COR-L47 (cell line): ENCODE results near the gene PAX9.

Experiments
- DNase-seq: peaks from one replicate; lab custom pipeline; 2025; lab: John Stamatoyannopoulos, UW

The PAX9 gene

DNA sequence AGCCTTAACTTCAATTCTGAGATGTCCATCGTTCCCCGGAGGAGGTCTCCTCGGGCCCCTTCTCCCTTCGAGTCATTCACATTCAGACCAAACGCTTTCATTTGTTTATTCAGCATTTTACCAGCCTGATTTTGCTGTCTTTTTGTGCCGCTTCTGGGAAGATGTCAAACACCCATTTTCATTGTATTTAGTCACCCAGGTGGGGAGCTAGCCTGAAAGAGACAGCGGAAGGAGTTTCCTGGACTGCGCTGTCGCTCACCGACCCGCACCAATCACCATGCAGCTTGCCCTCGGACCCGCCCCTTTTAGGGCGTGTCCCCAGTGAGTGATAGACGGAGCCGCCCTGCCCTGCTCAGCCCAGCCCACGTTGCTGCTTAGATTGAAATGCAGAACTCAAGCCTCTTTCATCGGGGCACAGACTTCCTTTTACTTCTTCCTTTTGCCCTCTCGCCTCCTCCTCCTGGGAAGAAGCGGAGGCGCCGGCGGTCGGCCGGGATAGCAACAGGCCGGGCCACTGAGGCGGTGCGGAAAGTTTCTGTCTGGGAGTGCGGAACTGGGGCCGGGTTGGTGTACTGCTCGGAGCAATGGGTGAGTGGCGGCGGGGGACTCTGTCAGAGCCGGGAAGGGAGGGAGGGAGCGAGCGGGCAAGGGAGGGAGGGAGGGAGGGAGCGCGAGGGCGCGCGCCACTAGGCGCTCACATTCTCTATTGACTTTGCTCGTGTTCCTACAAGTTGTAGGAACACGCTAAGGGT lies at the start of gene PAX9:
TSS of gene PAX9 (plus strand) at position 355 of the 752 bp plus-strand sequence. CDS start at position 585, 230 bp downstream.
- DNase-seq = peak; percentile 91

DNA sequence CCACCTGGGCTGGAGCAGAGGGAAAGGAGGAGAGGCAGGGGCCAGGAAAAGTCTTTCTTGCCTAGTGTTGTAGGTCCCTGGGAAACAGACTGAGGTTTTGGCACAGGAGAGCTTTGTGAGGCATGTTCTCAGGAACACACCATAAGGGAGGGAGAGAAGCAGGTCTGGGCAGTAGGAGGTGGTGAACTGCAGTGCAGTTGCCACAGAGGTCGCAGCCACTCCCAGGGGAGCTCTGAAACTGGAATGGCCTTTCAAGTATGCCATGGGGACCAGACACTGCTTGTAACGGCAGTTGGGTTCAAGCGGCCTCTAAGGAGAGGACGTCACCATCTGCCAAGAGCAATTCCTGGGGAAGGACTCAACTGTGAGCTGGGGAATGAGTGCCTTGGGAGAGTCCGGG lies 43.8 kb upstream of the PAX9 start:
- DNase-seq = no peak

DNA sequence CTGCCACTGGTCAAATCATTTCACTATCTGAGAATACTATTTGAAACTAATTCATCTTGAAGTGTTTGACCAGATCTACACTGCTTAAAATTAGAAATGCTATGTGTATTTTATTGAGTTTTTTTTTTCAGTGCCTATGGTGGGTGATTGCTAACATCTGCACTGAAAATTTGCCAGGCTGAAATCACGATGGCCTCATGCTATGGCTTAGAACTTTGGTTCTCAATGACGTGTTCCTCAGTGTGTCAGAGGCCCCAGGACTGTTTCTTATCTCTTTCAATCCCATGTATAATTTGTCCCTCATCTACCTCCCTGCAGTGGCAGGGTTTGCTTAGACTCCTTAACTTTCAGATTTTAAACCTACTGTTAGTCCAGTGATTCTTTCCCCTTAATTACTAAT lies 43.0 kb upstream of the PAX9 start:
- no peak for DNase-seq

DNA sequence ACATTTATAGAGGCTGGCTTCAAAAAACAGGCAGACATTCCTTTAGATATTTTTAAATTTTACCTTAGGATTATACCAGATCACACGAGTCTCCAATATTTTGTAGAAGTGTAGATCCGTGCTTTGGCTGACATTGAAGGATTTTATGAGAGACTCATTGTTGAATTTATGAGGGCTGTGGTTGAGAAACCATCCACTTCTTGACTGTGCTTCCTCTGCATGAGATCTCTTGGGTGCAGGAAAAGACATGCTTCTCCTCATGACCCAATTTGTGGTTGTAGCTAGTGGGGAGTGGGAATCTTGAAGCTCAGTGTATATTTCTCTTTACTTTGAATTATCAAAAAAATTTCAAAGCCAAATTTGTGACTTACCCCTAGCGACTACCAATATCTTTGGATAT lies 42.5 kb upstream of the PAX9 start:
- no peak for DNase-seq

DNA sequence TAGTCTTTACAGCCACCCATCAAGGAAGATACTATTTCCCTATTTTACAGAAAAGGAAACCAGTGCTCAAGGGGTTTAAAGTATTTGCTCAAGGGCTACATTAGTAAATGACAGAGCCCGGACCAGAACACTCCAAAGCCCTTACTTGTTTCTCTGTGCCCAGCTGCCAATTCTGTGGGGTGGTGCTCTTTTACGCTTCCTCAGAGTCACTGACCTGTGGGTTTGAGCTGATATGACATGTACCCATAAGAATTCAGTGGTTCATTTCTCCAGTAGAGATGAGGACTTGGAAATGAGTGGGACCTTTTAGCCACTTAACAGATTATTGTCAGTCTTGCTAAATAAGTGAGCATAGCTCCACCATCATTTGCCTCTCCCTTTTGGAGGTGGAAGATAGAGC lies 41.8 kb upstream of the PAX9 start:
- no peak for DNase-seq

DNA sequence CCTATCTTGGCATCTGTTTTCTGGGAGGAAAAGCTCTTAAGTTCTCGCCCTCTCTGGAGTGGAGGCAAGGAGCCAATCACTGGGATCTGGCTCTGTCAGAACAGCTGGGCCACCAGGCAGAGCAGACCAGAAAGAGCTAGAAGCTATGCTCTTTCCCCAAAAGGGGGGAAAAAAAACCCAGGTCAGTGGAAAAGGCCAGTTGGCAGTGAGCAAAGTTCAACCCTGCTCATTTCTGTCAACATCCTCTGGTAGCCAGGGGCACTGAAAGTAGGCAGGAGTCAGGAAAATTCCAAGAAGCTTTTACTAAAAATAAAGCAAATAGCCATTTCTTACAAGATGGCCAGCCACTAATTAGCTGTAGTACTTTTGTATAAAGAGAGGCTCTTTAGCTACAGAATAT lies 36.6 kb upstream of the PAX9 start:
- no peak for DNase-seq

DNA sequence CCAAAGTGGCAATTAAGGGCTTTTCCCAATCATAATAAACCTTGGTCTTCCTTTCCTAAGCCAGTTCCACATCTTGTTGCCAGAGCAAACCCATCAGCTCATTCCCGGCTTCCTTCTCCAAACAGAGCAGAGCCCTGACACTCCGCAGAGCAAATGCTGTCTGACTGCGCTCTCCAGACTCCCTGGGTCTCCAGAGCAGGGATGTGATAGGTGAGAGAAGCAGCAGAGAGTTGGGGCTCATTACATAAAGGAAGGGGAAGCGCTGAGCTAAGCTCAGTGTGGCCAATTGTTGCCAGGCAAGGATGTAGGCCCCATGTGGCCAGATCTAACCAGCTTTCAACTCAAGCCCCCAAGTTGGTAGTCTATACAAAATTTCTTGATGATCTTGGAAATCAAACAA lies 36.2 kb upstream of the PAX9 start:
- DNase-seq = no peak

DNA sequence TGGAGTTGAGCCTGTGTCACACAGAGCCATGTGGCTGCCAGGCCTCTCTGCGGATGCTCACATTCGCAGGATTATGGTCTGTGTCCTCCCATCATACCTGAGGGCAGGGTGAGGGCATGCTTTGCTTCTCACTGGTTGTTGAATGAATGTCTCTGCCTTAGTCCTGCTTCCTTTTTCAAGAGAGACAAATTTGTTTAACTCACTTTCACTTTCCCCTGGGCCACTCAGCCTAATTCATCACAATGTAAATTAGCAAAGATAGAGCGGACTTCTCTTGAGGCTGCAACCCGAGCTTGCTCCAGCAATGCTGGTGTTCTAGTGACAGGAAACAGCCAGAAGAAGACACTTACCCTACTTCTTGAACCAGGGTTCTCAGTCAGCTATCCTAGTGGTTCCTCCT lies 35.5 kb upstream of the PAX9 start:
- DNase-seq = no peak

DNA sequence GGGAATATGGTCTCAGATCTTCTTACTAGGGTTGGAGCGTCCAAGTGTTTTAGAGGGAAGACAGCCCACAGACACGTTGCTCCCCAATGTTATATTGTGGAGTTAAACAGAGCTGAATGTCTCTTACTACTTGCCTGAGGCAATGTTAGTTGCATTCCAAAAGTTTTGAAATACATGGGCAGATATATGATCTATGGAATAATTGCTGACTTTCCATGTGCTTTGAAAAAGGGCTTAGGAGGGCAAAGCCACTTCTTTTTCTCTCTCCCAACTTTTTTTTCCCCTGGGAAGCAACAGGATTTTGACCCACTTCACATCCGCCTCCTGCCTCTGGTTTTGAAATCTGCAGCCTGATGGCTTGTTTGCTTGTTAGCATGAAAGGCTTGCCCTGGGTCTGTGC lies 33.7 kb upstream of the PAX9 start:
- no peak for DNase-seq

DNA sequence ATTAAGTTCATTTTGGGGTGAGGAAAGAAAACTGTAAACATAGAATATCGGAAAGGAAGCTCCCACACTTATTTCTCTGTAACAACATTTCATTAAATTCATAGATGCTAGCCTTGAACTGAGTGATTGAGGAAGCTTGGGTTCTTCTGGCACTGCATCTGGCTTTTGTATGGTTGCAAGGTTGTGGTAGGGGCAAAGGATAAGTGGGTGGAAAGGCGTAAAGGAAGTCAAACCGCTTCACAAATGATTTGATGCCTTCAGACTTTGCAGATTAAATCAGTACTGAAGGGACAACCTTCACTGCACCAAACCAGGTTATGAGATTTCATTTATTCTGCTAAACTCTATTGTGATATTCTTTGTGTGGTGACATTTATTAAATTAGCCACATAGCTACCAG lies 28.1 kb upstream of the PAX9 start:
- no peak for DNase-seq

DNA sequence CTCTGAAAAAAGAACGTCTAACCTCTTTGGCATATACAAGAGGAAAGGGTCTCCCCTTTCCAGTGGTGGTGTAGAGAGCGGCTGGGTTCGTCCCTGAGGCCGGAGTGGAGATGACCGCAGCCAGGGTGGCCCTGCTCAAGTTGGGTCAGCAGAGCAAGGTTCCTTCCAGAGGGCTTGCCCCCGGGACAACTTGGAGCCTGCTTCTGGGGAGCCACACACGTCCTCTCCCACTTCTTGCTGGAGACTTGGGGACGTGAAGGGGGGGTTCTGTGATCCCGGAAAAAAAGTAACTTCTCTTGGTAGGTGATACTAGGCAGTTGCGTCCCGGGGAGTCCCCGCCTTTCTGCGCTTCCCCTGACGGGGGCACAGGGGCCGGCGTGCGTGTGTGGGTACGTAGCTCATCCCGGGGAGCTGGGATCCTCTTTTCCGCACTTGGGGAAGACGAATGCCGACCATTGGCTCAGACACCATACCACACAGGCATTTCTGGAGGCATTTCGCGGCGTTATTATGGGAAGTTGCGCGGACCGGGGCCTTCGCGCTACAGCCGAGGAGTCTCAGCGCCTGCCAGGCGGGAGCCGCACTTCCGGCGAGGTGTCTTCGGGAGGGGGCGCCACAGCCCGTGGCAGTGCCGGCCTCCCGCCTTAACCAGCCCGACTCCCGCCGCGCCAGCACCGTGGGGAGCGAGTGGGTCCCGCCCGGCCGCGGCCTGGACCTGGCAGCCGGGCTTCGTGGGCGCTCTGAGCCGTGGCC lies 14.8 kb upstream of the PAX9 start:
- DNase-seq = peak; percentile 53

DNA sequence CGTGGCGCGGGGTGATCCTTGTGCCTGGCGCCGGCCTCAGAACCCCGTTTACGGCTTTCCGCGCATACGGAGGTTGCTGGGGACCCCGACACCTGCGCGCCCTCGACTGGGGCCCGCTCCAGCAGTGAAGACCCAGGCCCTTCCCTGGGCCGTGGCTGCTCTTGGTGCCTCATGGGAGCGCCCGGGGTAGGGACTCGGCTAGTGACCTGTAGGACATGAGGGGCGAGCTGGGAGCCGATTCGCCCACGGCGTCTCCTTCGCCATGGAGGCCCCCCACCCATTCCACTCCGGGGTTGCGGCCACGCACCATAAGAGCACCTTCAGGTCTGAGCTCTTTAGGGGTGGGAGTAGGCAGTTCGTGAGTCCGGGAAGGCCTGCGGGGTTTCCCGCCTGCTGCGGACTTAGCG lies 14.2 kb upstream of the PAX9 start:
- no peak for DNase-seq

DNA sequence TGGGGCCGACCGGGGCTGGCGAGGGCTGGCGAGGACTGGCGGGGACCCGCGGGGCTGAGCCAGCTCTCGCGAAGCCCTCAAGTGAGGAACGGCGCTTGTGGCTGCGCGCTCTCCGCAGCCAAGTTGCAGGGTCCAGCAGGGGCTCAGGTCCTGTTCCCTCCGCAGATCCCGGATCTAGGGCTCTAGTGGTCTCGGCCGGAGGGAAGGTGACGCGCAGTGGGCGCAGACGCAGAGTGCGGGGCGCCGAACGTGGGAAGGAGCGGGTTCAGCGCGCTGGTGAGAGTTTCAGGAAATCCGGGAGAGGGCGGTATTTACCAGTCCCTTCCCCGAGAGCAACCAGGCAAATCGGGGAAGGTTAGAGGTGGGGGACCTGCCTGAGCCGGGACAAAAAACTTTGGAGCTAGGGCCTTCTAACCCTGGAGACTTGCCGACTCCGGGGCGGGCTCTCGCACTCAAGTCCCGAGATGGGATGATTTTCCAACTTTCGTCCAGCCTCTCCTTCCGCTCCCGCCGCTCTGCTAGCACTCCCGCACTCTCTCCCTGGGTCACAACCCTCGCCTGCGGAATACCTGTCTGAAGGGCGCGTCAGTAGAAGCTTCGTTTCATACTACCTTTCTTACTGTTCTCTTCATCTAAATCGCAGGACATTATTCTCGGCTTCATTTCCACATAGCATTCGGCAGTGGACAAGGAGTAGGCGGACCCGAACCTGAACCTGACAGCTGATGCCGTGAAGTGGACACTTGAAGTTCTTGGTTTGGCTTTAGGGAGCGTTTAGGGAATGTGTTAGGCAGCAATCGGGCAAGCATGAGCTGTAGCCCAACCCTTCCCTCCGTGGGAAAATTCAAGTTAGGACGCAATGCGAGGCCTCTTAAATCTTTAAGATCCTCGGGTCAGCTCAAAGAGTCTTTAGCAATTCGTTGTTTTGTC lies 13.6 kb upstream of the PAX9 start:
- peak; percentile 57 for DNase-seq

DNA sequence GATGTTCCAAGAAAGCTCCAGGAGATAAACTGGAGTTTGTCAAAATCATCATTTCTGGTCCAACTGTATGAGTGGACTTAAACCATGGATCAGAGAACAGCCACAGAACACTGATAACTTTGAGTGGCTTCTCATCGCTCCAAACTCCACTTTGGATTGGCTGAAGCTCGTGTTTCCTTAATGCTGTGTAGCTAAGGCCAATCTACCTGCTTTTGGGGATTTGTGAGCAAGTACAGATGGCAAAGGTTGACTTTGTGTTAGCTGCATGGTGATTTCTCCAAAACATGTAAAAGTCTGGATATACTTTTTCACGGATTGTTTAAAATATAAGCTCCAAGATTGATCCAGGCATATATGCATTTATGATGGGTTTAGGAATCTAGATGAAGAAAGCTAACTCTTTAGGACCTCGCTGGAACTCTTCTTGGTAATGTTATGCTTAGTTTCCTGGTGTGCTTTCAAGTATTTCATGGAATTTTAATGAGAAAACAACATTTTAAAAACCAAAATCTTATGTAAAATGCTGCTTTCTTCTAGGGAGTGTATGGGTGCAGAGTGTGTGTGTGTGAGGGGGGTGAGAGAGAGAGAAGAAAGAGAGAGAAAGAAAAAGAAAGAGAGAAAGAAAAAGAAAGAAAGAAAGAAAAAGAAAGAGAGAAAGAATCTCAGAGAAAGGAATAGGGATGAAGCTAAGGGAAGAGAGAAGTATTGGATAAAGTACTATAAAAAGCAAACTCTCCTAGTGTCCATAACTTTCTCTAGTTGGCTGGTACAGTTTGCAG lies 11.6 kb upstream of the PAX9 start:
- DNase-seq = no peak

DNA sequence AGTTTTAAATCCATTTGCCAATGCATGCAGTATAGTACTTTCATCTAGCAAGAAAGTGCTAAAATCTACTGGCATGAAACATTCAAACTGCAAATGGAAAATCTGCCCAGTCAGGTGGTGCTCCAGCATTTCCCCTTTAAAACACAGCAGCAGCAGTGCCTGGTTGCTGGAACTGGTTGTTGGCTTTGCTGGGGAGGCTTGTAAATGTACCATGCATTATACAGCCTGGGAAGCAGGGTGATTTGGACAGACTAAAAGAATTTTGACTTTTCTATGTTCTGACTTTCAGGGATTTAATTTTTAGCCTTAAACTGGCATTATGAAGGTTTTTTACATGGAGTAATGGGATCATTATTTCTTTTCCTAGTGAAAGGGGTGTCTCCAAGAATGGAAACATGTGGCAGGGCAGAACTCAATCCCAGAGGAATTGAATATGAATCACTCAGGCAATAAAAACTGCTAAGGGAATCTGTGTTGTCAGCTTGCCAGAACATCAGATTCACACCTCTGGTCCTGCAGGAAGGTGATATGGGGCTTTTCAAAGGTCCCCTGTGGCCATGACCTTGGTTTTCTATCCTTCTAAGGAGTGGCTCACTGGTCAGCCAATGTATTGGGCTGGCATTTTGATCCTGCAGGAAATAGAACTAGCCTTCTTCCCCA lies 9.0 kb upstream of the PAX9 start:
- no peak for DNase-seq

DNA sequence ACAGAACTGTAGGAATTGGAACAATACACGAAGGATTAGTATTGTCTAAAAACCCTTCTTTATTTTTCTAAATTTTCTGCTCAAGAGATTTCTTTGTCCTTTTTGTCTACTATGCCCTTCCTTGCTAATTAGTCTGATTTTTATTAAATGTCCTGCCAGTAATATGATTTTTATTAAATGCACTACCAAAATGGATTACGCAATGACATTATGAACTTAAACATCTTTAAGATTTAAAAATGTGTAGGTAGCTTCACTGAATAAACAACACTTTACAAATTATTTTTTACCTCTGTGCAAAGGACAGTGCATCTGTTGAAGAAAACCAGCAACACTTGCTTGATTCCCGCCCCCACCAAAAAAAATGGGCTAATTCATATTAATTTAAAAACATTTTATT lies 8.2 kb upstream of the PAX9 start:
- no peak for DNase-seq

DNA sequence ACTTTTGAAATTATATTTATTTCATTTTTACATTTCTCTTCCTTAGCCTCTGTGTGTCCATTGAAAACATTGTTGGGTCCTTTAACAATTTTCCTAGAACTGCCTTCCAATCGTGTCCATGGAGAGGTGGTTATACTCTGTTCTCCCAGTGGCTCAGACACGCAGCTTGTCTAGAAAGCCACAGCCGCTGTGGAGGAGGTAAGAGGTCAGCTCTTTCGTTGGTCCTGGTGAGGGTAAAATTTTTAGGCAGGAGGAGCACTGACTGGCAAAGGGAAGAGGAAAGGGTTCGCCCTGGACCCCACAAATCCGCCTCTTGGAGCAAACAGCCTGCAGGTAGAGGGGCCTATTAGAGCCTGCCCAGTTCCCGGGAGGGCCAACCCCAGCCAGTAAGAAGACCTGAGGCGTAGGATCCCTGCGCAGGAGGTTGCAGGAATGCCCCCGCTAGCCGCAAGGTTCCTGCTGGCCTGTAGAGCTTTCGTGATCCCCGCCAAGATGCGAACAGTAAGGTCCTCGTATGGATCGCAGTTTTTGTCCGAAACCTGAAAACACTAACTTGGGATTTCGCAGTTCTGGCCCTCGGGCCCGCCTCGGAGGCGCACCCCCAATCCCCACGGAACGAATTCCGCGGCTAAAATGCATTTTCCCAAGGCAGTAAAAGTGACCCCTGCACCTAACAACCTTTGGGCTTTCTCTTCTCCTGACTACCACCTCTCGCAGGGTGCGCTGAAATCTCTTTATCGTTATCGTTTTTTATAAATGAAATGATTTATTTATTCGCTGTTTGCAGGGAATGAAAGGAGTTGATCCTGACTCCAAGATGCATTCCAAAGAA lies 7.5 kb upstream of the PAX9 start:
- no peak for DNase-seq

DNA sequence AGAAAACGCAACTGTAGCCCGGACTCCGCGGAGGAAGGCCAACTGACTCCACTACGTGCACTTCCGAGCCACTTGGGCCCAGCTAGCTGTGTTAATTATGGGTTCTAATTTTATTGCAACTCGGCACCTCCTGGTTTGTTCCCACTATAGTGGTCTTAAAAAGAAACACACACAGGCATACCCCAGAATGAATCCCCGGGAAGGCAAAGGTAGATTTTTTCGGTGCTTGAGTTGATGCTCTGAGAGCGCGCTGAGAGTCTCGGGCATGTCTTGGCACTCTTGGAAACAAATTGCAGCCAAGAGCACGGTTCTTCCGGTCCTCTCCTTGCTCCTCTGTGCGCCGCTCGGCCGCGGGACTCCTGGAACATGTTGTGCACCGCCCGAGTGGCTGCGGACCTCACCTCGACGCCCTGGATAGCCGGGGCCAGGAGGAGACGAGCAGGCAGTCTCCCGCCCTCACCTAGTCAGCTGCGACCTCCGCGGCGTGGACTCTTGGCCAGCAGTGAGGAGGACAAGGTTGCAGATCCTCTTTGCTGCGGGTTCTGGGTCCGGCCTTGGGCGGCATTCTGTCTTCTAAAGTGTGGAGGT lies 6.8 kb upstream of the PAX9 start:
- no peak for DNase-seq

DNA sequence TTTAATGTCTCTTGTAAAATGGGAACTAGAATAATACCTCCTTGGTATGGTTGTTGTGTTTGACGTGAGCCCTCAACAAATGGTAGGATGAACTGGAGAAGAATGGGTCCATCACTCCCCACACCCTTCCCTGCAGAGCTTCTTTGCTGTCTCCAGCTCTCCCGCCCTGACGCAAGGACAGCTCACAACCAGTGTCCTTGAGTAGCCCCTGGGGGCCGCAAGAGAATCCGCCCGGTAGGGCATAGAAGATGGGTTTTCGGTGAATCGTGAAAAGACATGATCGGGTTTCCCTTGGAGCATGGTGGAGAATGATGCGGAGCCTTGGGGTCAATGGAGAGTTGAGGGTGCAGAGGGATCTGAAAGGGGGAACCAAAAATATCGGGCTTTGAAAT lies 6.1 kb upstream of the PAX9 start:
- no peak for DNase-seq
